Measurements from ENCODE around the gene FOCAD. TPM values are rescaled to one million over a fixed set of nuclear protein-coding genes. Genes with fewer than 3 reads are reported as not detected.
"Not testable (repeated sequence)": the region's sequence is repeated elsewhere in the genome, so short reads cannot be mapped to it uniquely, and the experiment has no call there.

FOCAD gene
- total RNA-seq, 4 donors from 2014 or later: 13.9 to 31.2 (median 22.0) TPM

- intact Hi-C loops (cut with DNase I; ENCODE audit: low total_unique reads): no loop called here
- TF ChIP-seq CTCF (IDR thresholded peaks at IDR 0.05): no peak
- no peak for TF ChIP-seq POLR2A (IDR thresholded peaks at IDR 0.05)
- H3K4me3 ChIP-seq (ENCODE audit: low read depth, poor library complexity, severe bottlenecking): no peak overlapping the region
- no peak for DNase-seq (ENCODE audit: low spot score in 2 of 2)
- WGBS, 2 donors: 89 to 96% methylated on average over 1 of the region's 1 CpG
Observed at GRCh38 chr9:20972684-20973083, 288.6 kb downstream of the FOCAD start.

- DNase-seq (ENCODE audit: low spot score in 2 of 2); intact Hi-C loops (cut with DNase I; ENCODE audit: low total_unique reads); H3K4me3 ChIP-seq (ENCODE audit: low read depth, poor library complexity, severe bottlenecking): not testable (repeated sequence)
- 76 to 89% methylated on average over 2 of the region's 2 CpGs for WGBS, 2 donors
Observed at GRCh38 chr9:20973246-20973947, 289.3 kb downstream of the FOCAD start.

GRCh38 chr9:20974191-20974938, 290.3 kb downstream of the FOCAD start:
- DNase-seq (ENCODE audit: low spot score in 2 of 2); intact Hi-C loops (cut with DNase I; ENCODE audit: low total_unique reads); H3K4me3 ChIP-seq (ENCODE audit: low read depth, poor library complexity, severe bottlenecking): not testable (repeated sequence)
- WGBS, 2 donors: 74 to 80% methylated on average over 2 of the region's 2 CpGs

GRCh38 chr9:20978249-20978648, 294.2 kb downstream of the FOCAD start:
- WGBS, 2 donors: 92 to 94% methylated on average over 2 of the region's 2 CpGs
- H3K4me3 ChIP-seq (ENCODE audit: low read depth, poor library complexity, severe bottlenecking): no peak overlapping the region
- no peak for TF ChIP-seq POLR2A (IDR thresholded peaks at IDR 0.05)
- TF ChIP-seq CTCF (IDR thresholded peaks at IDR 0.05): no peak
- no peak for DNase-seq (ENCODE audit: low spot score in 2 of 2)
- intact Hi-C loops (cut with DNase I; ENCODE audit: low total_unique reads): no loop called here

- intact Hi-C loops (cut with DNase I; ENCODE audit: low total_unique reads): no loop called here
- no peak for DNase-seq (ENCODE audit: low spot score in 2 of 2)
- WGBS, 2 donors: 35 to 48% methylated on average over 3 of the region's 3 CpGs
- H3K4me3 ChIP-seq (ENCODE audit: low read depth, poor library complexity, severe bottlenecking): no peak overlapping the region
- TF ChIP-seq CTCF (IDR thresholded peaks at IDR 0.05) (no peak), POLR2A (IDR thresholded peaks at IDR 0.05) (no peak)
Observed at GRCh38 chr9:20980832-20981455, 296.9 kb downstream of the FOCAD start.

GRCh38 chr9:20981486-20981885, 297.4 kb downstream of the FOCAD start:
- no peak for DNase-seq (ENCODE audit: low spot score in 2 of 2)
- WGBS, 2 donors: 33 to 35% methylated on average over 2 of the region's 2 CpGs

More at GRCh38 chr9:20981486-20981885, 297.4 kb downstream of the FOCAD start:
- H3K4me3 ChIP-seq (ENCODE audit: low read depth, poor library complexity, severe bottlenecking): no peak overlapping the region
- TF ChIP-seq CTCF (IDR thresholded peaks at IDR 0.05): no peak
- no peak for TF ChIP-seq POLR2A (IDR thresholded peaks at IDR 0.05)
- intact Hi-C loops (cut with DNase I; ENCODE audit: low total_unique reads): no loop called here
